A673 (cell line): ENCODE measurements around the gene KRTAP17-1. TPM values are rescaled to one million over a fixed set of nuclear protein-coding genes. Genes with fewer than 3 reads are reported as not detected.
"Not testable (repeated sequence)": the region's sequence is repeated elsewhere in the genome, so short reads cannot be mapped to it uniquely, and the experiment has no call there.

Experiments used
- BruUV-seq: library from RNA; stranded (reverse); fragments of 400-500 nt; replicated peaks from 2 replicates; lab custom pipeline; 2021; lab: Mats Ljungman, UMichigan
- CTCF ChIA-PET: fragments of 300-600 bp; sonication (Branson Sonifier 250); formaldehyde crosslinking; loops from one replicate; lab custom pipeline; 2022; ENCODE audit warnings: antibody characterized with exemption; lab: Charles Lee
- POLR2A ChIA-PET: fragments of 300-600 bp; sonication (Branson Sonifier 250); formaldehyde crosslinking; loops from one replicate; lab custom pipeline; 2022; ENCODE audit warnings: antibody characterized with exemption; ENCODE audit not compliant: low non-redundant PET; lab: Charles Lee
- DNase-seq: peaks from one replicate; pipeline ENCODE4 v3.0.0-alpha.2; 2015; ENCODE audit warnings: low spot score
- H3K27ac ChIP-seq: fragments of 200-600 bp; sonication (generic); 2 replicates; pipeline ENCODE4 v1.5.1; 2016; ENCODE audit warnings: mixed run types, low read depth, mild to moderate bottlenecking, mixed read lengths, antibody characterized with exemption, low read length; ENCODE audit not compliant: poor library complexity, severe bottlenecking
- H3K27me3 ChIP-seq: fragments of 200-600 bp; sonication (generic); replicated peaks from 2 replicates; pipeline ENCODE4 v1.6.1; 2017; ENCODE audit warnings: mixed run types, low read depth, mild to moderate bottlenecking, mixed read lengths, antibody characterized with exemption, low read length; ENCODE audit not compliant: insufficient read depth, poor library complexity
- H3K36me3 ChIP-seq: fragments of 200-600 bp; sonication (generic); 2 replicates; pipeline ENCODE4 v1.6.1; 2016; ENCODE audit warnings: mixed run types, mild to moderate bottlenecking, mixed read lengths, antibody characterized with exemption, low read length; ENCODE audit not compliant: insufficient read depth, poor library complexity, severe bottlenecking
- H3K4me1 ChIP-seq: fragments of 200-600 bp; sonication (generic); 2 replicates; pipeline ENCODE4 v1.6.1; 2017; ENCODE audit warnings: mixed run types, mild to moderate bottlenecking, mixed read lengths, antibody characterized with exemption, low read length; ENCODE audit not compliant: insufficient read depth, poor library complexity, severe bottlenecking
- H3K4me3 ChIP-seq: fragments of 200-600 bp; sonication (generic); 2 replicates; pipeline ENCODE4 v1.5.1; 2016; ENCODE audit warnings: low read depth, mixed run types, mild to moderate bottlenecking, mixed read lengths, low read length; ENCODE audit not compliant: poor library complexity, severe bottlenecking
- H3K9me3 ChIP-seq: fragments of 200-600 bp; sonication (generic); 2 replicates; pipeline ENCODE4 v1.6.1; 2016; ENCODE audit warnings: mixed run types, low read depth, mild to moderate bottlenecking, mixed read lengths, antibody characterized with exemption, low read length; ENCODE audit not compliant: poor library complexity, severe bottlenecking
- EZH2 ChIP-seq: fragments of 200-600 bp; sonication (generic); IDR thresholded peaks from 2 replicates; pipeline ENCODE4 v1.6.1; 2017; ENCODE audit warnings: borderline replicate concordance, low read depth, mild to moderate bottlenecking, mixed read lengths, antibody characterized with exemption, low read length; ENCODE audit not compliant: poor library complexity, severe bottlenecking
- intact Hi-C: fragments of 100-400 bp; cut with micrococcal nuclease; formaldehyde crosslinking; loops from one replicate; pipeline ENCODE4 v1.10.0; 2022; ENCODE audit not compliant: unreplicated experiment
- total RNA-seq: library from RNA; stranded (reverse); gene quantifications from 2 replicates; pipeline ENCODE4 v1.2.3, GENCODE V29; 2021
- TF ChIP-seq, protein P1 (sequence below): fragments of 300-800, 200-600 bp; sonication (generic); conservative IDR thresholded peaks from 2 replicates; pipeline ENCODE4 v1.5.1; 2017; ENCODE audit warnings: low read depth, mild to moderate bottlenecking, antibody characterized with exemption, low read length, moderate library complexity, mixed read lengths

KRTAP17-1 gene
- total RNA-seq, 1 experiment from 2014 or later = not detected

DNA sequence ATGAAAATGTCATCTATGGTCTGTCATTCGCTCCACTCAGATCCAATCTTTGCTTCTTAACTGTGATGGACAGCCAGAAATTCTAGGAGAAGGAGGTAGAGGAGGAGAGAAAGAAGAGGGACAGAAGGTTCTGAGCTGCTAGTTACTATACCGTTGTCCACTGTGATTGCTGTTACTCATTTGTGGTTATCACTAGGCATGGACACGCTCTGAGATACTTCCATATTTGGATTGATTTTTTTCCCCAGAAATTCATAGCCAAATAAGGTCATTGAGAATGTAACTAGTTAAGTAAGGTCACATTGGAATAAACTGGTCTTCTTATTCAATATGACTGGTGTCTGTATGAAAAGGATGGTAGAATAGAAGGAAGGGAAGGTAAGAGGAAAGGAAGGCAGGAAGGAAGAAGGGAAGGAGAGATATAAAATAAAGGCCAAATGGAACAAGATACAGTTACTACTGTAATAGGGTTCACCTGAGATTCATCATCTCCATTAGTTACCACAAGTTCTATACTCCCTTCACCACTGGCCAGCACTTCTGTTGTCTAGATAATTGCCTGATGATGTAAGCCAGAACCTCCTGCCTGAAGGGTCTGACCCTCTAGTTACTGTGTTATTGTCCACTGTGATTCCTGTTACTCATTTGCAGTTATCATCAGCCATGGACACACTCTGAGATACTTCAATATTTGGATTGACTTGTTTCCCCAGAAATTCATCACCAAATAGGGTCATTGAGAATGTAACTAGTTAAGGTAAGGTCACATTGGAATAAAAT, 37.1 kb downstream of the KRTAP17-1 start:
- no peak for DNase-seq
- TF ChIP-seq EZH2 = no peak
- TF ChIP-seq, protein P1, sequence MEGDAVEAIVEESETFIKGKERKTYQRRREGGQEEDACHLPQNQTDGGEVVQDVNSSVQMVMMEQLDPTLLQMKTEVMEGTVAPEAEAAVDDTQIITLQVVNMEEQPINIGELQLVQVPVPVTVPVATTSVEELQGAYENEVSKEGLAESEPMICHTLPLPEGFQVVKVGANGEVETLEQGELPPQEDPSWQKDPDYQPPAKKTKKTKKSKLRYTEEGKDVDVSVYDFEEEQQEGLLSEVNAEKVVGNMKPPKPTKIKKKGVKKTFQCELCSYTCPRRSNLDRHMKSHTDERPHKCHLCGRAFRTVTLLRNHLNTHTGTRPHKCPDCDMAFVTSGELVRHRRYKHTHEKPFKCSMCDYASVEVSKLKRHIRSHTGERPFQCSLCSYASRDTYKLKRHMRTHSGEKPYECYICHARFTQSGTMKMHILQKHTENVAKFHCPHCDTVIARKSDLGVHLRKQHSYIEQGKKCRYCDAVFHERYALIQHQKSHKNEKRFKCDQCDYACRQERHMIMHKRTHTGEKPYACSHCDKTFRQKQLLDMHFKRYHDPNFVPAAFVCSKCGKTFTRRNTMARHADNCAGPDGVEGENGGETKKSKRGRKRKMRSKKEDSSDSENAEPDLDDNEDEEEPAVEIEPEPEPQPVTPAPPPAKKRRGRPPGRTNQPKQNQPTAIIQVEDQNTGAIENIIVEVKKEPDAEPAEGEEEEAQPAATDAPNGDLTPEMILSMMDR = no peak
- intact Hi-C loops = no loop called here
- POLR2A ChIA-PET = no interaction called here
- H3K9me3 ChIP-seq = no peaks in the 10 kb centered on the region
- no peak overlapping the region for H3K4me3 ChIP-seq
- H3K4me1 ChIP-seq = no peaks in the 10 kb centered on the region
- CTCF ChIA-PET = no interaction called here
- H3K27me3 ChIP-seq = no peaks in the 10 kb centered on the region
- no TSS peak for BruUV-seq
- H3K27ac ChIP-seq = no peak overlapping the region
- H3K36me3 ChIP-seq = no peaks in the 10 kb centered on the region

DNA sequence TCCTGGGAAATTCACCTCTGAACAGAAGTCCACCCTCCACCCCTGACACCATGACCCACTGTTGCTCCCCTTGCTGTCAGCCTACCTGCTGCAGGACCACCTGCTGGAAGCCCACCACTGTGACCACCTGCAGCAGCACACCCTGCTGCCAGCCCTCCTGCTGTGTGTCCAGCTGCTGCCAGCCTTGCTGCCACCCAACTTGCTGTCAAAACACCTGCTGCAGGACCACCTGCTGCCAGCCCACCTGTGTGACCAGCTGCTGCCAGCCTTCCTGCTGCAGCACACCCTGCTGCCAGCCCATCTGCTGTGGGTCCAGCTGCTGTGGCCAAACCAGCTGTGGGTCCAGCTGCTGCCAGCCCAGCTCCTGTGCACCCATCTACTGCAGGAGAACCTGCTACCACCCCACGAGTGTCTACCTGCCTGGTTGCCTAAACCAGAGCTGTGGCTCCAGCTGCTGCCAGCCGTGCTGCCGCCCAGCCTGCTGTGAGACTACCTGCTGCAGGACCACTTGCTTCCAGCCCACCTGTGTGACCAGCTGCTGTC, 39.8 kb downstream of the KRTAP17-1 start, which contains the start of gene KRTAP9-7:
KRTAP9-7 (plus strand) TSS at position 51 of the 543 bp plus-strand sequence; CDS start at position 51, 0 bp downstream.
- CTCF ChIA-PET, H3K36me3 ChIP-seq, DNase-seq, H3K27ac ChIP-seq, H3K9me3 ChIP-seq, intact Hi-C loops, H3K27me3 ChIP-seq, H3K4me3 ChIP-seq, BruUV-seq, POLR2A ChIA-PET, H3K4me1 ChIP-seq: not testable (repeated sequence)

DNA sequence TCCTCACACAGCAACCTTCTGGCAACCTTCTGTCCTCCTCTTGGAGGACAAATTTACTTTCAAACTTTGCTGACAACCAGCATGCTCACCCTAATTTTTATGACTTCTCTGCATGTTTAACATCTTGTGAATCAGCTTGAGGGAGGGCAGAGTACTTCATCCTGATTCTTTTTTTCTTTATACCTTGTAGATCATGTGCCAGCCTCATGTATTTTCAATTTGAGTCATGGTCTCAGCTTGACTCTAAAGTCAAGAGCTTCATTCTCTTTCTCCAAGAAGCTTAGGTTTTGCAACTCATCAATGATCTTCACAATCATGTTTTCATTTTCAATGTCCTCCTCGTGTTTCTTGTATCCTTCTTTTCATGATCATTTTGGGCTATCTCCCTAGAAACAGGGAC, 43.7 kb downstream of the KRTAP17-1 start:
- BruUV-seq = no TSS peak
- CTCF ChIA-PET = no interaction called here
- H3K27ac ChIP-seq = no peak overlapping the region

DNA sequence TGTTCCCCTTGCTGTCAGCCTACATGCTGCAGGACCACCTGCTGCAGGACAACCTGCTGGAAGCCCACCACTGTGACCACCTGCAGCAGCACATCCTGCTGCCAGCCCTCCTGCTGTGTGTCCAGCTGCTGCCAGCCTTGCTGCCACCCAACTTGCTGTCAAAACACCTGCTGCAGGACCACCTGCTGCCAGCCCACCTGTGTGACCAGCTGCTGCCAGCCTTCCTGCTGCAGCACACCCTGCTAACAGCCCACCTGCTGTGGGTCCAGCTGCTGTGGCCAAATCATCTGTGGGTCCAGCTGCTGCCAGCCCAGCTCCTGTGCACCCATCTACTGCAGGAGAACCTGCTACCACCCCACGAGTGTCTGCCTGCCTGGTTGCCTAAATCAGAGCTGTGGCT, 44.2 kb downstream of the KRTAP17-1 start:
- H3K27me3 ChIP-seq, intact Hi-C loops, BruUV-seq, H3K27ac ChIP-seq, POLR2A ChIA-PET, H3K4me1 ChIP-seq, H3K36me3 ChIP-seq, CTCF ChIA-PET, DNase-seq, H3K9me3 ChIP-seq, H3K4me3 ChIP-seq: not testable (repeated sequence)

More for the DNA sequence above, 43.7 kb downstream of the KRTAP17-1 start:
- Histone ChIP-seq H3K9me3 (no peaks in the 10 kb centered on the region), H3K36me3 (no peaks in the 10 kb centered on the region), H3K4me3 (no peak overlapping the region), H3K4me1 (no peaks in the 10 kb centered on the region), H3K27me3 (no peaks in the 10 kb centered on the region)
- intact Hi-C loops = no loop called here
- DNase-seq = no peak
- POLR2A ChIA-PET = no interaction called here
- TF ChIP-seq, protein P1 = no peak
- no peak for TF ChIP-seq EZH2
